ENCODE data around the gene DDN. TPM values are rescaled to one million over a fixed set of nuclear protein-coding genes. Genes with fewer than 3 reads are reported as not detected.

The DDN gene
- total and polyA plus RNA-seq, 9 of the 15 experiments (the other 6 are each of a cell fraction or from before 2014, with no cell fraction given), result 0.03 to 3.6 (median 1.6) TPM

- TF ChIP-seq, protein P1, sequence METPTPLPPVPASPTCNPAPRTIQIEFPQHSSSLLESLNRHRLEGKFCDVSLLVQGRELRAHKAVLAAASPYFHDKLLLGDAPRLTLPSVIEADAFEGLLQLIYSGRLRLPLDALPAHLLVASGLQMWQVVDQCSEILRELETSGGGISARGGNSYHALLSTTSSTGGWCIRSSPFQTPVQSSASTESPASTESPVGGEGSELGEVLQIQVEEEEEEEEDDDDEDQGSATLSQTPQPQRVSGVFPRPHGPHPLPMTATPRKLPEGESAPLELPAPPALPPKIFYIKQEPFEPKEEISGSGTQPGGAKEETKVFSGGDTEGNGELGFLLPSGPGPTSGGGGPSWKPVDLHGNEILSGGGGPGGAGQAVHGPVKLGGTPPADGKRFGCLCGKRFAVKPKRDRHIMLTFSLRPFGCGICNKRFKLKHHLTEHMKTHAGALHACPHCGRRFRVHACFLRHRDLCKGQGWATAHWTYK (CRISPR knock-in tag; IDR thresholded peaks at IDR 0.05), result peak; percentile 57; the same call in 1 of the 2 replicates
- TF ChIP-seq SMAD4 (CRISPR knock-in tag; conservative IDR thresholded peaks at IDR 0.05), result peak; percentile 82
- TF ChIP-seq COPS2 (conservative IDR thresholded peaks at IDR 0.05), result no peak
- no peak for TF ChIP-seq SMAD2 (IDR thresholded peaks at IDR 0.05; ENCODE audit: low read depth, low read length)
- TF ChIP-seq RBFOX2 (IDR thresholded peaks at IDR 0.05; ENCODE audit: low read depth, low read length), result peak; percentile 100
- TF ChIP-seq ETV5 (CRISPR knock-in tag; IDR thresholded peaks at IDR 0.05; ENCODE audit: low read depth), result peak; percentile 92
- TF ChIP-seq POU5F1 (IDR thresholded peaks at IDR 0.05; ENCODE audit: borderline replicate concordance, low read depth, low read length, partially characterized antibody), result peak; percentile 45
- TF ChIP-seq TAF15 (IDR thresholded peaks at IDR 0.05; ENCODE audit: low read depth, low read length), result no peak
- no peak; the same call in 1 of the 2 replicates for TF ChIP-seq KAT7 (CRISPR knock-in tag; IDR thresholded peaks at IDR 0.05; ENCODE audit: borderline replicate concordance)
- peak; percentile 51; the same call in 1 of the 2 replicates for TF ChIP-seq LCOR (CRISPR knock-in tag; IDR thresholded peaks at IDR 0.05)
- no peak for TF ChIP-seq SRSF3 (IDR thresholded peaks at IDR 0.05; ENCODE audit: insufficient read depth, low read length)
- no peak for TF ChIP-seq HMG20A (CRISPR knock-in tag; conservative IDR thresholded peaks at IDR 0.05)
- TF ChIP-seq ZBTB17 (CRISPR knock-in tag; IDR thresholded peaks at IDR 0.05), result no peak
- TF ChIP-seq, protein P2, sequence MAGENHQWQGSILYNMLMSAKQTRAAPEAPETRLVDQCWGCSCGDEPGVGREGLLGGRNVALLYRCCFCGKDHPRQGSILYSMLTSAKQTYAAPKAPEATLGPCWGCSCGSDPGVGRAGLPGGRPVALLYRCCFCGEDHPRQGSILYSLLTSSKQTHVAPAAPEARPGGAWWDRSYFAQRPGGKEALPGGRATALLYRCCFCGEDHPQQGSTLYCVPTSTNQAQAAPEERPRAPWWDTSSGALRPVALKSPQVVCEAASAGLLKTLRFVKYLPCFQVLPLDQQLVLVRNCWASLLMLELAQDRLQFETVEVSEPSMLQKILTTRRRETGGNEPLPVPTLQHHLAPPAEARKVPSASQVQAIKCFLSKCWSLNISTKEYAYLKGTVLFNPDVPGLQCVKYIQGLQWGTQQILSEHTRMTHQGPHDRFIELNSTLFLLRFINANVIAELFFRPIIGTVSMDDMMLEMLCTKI (IDR thresholded peaks at IDR 0.05; ENCODE audit: partially characterized antibody), result no peak
- TF ChIP-seq, protein P3, sequence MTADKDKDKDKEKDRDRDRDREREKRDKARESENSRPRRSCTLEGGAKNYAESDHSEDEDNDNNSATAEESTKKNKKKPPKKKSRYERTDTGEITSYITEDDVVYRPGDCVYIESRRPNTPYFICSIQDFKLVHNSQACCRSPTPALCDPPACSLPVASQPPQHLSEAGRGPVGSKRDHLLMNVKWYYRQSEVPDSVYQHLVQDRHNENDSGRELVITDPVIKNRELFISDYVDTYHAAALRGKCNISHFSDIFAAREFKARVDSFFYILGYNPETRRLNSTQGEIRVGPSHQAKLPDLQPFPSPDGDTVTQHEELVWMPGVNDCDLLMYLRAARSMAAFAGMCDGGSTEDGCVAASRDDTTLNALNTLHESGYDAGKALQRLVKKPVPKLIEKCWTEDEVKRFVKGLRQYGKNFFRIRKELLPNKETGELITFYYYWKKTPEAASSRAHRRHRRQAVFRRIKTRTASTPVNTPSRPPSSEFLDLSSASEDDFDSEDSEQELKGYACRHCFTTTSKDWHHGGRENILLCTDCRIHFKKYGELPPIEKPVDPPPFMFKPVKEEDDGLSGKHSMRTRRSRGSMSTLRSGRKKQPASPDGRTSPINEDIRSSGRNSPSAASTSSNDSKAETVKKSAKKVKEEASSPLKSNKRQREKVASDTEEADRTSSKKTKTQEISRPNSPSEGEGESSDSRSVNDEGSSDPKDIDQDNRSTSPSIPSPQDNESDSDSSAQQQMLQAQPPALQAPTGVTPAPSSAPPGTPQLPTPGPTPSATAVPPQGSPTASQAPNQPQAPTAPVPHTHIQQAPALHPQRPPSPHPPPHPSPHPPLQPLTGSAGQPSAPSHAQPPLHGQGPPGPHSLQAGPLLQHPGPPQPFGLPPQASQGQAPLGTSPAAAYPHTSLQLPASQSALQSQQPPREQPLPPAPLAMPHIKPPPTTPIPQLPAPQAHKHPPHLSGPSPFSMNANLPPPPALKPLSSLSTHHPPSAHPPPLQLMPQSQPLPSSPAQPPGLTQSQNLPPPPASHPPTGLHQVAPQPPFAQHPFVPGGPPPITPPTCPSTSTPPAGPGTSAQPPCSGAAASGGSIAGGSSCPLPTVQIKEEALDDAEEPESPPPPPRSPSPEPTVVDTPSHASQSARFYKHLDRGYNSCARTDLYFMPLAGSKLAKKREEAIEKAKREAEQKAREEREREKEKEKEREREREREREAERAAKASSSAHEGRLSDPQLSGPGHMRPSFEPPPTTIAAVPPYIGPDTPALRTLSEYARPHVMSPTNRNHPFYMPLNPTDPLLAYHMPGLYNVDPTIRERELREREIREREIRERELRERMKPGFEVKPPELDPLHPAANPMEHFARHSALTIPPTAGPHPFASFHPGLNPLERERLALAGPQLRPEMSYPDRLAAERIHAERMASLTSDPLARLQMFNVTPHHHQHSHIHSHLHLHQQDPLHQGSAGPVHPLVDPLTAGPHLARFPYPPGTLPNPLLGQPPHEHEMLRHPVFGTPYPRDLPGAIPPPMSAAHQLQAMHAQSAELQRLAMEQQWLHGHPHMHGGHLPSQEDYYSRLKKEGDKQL (CRISPR knock-in tag; IDR thresholded peaks at IDR 0.05; ENCODE audit: borderline replicate concordance), result no peak
- TF ChIP-seq HES1 (IDR thresholded peaks at IDR 0.05; ENCODE audit: low read depth), result no peak
- no peak for TF ChIP-seq SREBF1 (IDR thresholded peaks at IDR 0.05; ENCODE audit: borderline replicate concordance, low read depth, low read length)
Observed at GRCh38 chr12:49018261-49019119, 19.3 kb upstream of the DDN start, which contains the start of gene PRKAG1 (continued).

All from K562 (cell line).